Activated CD4-positive, alpha-beta T cell treated with anti-CD3 and anti-CD28 coated beads for 4 hours (primary cell): ENCODE measurements around the gene HOXC13.

Experiments
- DNase-seq, 2 donors: peaks; one replicate each; pipeline ENCODE4 v3.0.0-alpha.2; 2020

Gene HOXC13

GRCh38 chr12:53939141-53940108 lies 794 bp downstream of the HOXC13 start:
- no peak for DNase-seq

DNA sequence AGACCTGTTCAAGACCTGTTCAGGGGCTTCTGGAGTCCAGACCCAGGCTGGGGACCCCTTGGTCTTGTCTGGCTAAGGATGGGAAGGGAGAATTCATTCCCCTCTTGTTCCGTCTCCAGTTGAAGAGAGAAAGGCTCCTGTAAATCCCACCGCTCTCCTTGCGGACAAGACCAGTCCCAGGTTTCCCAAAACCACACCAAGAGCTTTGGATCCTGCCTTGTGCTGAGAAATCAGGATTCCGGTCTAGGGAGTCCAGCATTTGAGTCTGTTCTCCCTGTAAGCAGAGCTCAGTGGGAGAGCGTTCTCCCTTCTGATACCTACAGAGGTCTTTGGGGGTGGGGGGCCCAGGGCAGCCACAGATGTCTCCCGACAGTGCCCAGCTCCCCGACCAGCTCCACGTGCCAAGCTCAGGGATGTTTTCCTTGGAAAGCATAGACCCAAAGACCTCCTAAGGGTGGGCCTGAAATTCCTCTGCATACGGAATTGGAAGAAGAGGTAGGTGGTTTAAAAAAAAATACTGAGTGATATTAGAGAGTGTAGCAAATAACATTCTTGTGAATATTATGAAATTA lies 1.9 kb downstream of the HOXC13 start:
- DNase-seq: no peak

- no peak for DNase-seq
These were observed 2.6 kb downstream of the HOXC13 start for GRCh38 chr12:53941187-53941586.

DNA sequence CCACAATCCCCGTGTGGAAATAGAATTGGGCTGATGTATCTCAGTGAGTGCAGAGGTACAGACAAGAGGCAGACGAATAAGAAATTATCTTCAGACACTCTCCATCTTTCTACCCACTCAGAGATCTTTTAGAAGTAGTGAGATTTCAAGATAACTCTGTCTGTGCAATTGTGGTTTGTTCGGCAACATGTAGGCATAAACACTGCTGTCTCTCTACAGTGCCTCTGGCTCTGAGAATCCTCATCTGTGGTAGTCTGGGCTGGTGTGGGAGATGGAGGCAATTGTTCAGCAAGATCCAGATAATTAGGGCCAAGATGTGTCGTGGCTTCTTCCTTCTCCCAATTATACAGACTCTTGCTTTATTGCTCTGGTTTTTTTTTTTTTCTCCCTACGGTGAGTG lies 3.1 kb downstream of the HOXC13 start:
- no peak for DNase-seq

DNA sequence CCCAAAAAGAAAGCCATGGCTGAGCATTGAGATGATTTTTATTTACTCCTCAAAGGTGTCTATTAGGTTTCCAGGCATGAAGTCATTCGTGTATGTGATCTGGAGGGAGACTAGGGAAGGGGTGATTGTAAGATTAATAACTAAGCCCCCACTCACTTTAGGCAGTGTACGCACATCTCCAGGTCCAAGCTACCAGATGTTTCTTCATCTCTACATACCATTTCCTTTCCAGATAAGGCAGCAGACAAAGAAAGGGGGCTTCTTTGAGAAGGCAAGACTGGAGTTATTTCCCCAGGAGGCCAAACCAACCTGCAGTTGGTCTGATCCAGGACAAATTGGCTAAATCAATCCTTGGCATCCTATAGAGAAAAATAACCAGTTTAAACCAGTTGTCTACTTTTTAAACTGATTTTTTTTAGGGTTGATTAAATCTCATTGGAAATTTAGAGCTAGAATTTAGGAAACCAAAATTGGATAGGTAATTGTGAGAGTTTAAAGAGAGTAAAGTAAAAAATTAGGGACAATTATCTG lies 3.9 kb downstream of the HOXC13 start:
- DNase-seq: no peak

GRCh38 chr12:53944209-53944608 lies 5.6 kb downstream of the HOXC13 start:
- no peak for DNase-seq

DNA sequence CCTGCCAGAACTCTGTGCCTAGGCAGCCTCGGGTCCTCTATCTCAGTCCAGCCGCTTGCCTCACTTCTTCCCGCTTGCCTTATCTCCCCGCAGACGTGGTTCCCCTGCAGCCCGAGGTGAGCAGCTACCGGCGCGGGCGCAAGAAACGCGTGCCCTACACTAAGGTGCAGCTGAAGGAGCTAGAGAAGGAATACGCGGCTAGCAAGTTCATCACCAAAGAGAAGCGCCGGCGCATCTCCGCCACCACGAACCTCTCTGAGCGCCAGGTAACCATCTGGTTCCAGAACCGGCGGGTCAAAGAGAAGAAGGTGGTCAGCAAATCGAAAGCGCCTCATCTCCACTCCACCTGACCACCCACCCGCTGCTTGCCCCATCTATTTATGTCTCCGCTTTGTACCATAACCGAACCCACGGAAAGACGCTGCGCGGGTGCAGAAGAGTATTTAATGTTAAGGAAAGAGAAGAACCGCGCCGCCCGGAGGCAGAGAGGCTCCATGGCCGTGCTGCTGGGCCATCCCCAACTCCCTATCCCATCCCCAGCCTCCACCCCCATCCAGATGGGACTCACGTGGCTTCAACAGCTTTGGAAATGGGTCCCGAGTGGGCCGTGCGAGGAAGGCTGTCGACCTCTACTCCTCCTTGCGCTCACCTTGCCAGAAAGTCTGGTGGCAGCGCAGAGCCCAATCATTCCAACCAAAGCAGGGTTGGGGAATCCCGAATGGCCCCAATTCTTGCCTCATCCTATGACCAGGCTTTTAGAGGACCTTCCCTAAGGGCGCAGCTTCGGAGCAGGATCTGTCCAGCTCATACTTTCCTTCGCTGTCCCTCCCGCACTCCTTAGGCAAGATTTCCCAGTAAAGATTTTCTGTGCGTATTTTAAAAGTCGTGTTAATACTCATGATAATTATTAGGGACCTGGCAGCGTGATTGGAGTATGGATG lies 6.5 kb downstream of the HOXC13 start:
- DNase-seq: no peak

DNA sequence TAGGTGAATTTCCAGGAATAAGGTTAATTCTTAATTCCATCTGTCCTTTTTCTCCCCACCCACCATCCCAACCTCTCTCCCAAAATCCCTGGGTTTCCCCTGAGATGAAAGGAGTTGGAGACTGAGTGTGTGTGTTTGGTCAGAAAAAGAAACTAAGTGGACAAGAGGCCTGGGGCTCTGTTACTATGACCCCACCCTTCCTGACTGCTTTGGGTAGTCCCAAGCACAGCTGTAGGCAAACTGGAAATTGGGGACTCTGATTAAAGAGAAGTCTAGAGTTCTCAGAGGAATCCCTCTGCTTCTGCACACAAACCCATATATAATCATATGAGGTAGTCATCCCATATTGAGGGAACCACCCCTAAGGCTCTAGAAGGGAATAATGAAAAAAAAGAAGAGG lies 9.1 kb downstream of the HOXC13 start:
- DNase-seq: no peak

GRCh38 chr12:53948650-53949593 lies 10.3 kb downstream of the HOXC13 start:
- DNase-seq: no peak

DNA sequence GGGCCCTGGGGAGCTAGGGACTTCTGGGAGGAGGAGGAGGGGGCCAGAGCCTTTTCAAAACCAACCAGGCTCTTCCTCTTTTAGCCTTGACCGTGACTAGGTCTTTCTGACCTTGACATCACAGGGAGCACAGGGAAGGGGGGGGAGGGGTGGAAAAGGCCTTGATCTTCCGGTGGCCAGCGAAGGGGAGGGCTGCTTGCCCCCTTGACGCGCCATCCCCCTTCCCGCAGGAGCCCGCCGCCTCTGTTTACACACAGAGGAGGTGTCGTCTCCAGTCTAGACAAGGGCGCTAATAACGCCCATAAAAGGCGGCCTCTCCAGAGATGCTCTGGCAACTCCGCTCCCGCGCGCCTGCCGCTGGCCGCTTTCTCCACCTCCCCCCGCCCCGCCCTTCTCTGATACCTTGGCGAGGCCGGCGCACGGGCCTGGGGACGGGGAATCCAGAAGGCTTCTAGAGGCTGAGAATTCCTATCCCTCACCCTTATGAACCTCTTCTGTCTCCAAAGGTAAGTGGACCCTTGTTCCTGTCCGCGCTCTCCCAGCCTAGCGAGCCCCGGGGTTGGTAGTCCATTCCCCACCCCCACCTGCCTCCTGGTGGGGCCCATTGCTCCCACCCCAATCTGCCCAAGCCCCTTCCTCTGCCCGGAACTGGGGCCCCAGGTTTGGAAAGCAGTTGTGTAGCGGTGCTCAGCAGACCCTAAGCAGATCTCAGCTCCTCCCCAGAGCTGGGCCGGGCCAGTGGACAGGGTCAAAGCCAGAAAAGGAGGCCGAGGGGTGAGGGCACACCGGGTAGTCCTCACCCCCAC lies 11.2 kb downstream of the HOXC13 start:
- DNase-seq: no peak

DNA sequence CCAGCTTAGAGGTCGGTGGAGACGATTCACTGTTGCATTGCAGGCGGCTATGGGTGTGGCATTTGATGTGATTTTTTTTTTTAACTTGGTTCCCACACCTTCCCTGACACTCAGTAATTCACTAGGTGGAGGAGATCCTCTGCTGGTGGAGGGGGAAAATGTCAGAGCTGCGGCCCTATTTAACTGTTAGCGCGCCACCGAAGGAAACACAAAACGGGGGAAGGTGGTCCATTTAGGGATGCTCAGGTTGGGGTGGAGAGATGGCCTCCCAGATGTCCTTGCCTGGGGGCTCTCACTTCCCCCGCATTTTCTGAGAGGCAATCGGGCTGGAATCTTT lies 11.8 kb downstream of the HOXC13 start:
- no peak for DNase-seq

DNA sequence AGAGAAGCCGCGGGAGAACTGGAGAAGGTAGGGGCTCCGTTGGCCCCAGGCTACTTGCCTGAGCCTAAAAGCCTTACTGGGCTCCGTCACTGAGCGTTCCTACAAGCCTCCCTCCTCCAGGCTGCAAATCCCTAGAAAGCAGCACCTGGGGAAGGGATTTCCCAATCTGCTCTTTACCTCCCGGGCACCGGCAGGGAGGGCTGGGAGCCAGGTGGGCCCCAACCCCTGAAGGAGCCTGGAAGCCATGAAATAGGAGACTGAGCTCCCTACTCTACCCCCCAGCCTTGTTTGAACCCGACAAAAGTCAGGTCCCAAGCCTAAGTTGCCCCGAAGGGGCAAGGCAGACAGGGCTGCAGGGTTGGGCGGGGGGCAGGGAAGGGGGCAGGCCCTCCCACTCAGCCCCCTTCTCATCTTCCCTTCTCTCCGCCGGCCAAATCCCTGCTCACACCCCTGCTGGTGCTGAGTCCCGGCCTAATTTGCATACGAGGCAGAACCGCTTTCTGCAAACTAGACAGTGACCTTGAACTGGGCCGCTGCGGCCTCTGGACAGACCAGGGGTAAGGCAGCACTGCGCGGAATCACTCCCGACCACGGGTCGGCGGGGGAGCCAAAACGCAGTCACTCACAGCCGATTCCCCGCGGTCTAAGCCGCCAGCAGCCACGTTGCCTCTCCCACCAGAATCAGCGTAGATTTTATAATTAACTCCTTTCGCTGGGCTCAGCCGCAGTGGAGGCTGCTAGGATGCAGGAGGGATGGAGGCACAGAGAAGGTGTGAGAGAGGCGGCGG lies 12.4 kb downstream of the HOXC13 start:
- no peak for DNase-seq

DNA sequence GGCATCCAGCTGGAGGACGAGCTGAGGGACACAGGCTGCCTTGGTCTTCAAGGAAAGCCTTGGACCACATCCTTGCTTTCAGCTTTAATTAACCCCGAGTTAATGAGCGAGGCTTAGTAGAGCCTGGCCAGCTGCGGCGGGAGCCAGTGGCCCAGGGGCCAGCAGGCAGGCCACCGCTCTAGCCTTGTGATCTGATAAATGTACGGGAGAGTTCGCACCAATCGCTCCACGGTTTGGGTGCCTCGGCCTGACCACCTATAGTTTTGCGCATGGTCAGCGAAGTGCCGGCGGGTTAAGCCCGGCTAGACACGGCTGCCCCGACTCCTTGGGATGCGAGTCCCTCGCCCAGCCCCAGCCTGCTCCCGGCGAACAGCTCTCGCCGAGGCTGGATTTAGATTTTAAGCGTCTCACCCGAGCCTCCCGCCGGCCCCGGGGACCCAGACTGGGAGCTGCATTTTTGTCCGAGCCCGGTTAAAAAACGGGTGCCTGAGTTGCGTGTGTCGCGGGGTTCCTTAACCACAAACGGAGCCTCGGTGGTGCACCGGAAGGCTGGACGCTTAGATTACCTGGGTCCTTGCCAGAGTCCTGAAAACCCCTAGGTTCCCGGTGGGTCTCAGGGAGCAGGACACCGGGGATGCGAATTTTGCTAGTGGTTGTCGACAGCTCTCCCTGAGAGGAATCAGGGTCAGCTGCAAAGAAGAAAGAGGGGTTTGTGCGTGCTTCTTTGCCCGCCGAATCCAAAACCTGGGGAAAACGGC lies 13.1 kb downstream of the HOXC13 start:
- no peak for DNase-seq

- DNase-seq: no peak
These were observed 13.7 kb downstream of the HOXC13 start for GRCh38 chr12:53952335-53952694.

GRCh38 chr12:53952871-53953734 lies 14.5 kb downstream of the HOXC13 start:
- no peak for DNase-seq

DNA sequence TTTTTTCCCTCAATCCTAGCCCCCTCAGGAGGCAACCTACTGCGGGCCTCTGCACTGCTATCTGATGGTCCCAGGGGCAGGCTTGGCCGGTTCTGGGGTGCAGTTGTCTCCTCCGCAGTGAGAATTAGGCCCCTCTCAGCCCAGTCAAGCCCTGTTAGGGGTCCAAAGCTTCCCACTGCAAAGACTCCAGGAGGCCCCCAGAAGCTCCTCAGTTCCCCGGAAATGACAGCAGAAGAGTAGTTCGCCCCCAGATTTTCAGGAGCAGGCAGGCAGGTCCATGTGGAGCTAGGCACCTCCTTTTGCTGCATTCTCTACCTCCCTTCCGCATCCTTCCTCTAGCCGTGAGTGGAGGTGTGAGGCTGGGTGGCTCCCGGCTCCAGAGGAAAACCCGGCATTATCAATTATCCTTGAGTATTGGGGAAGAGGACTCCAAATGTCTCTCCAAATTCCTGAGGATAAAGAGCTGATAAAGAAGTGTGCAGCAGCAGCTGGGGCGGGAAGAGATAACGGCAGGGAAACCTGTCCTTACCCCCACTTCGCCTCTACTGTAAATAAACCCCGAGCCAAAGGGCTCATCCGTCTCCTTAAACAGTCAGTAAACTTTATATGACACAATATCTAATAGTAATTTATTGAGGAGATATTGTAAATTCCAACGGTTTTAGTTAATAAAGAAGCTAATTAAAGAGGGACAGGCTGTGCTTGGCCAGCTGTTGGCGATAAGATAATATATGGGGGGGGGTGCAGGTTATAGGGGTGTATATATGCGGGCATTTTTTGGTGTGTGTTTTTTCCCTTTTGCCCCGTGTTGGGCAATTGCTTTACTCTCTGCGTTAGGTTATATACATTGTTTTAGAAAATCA lies 15.4 kb downstream of the HOXC13 start:
- no peak for DNase-seq

GRCh38 chr12:53954694-53955035 lies 16.0 kb downstream of the HOXC13 start, which contains the start of gene HOXC12:
HOXC12 (plus strand) TSS chr12:53954903; CDS start chr12:53954930, 27 bp downstream.
- no peak for DNase-seq
